ENCODE data around the gene LSAMP. TPM values are rescaled to one million over a fixed set of nuclear protein-coding genes. Genes with fewer than 3 reads are reported as not detected.

The LSAMP gene
- total RNA-seq, 1 experiment from 2014 or later = 5.7 TPM

- H3K36me3 Mint-ChIP-seq = no peaks in the 10 kb centered on the region
- ATAC-seq = no peak
- POLR2A ChIA-PET = no interaction called here
- no peaks in the 10 kb centered on the region for H3K27me3 Mint-ChIP-seq (ENCODE audit: low read depth)
- DNase-seq (ENCODE audit: low spot score) = no peak
- H3K4me1 Mint-ChIP-seq = peaks cover 17% of the 10 kb centered on the region
- no peak overlapping the region for H3K4me3 Mint-ChIP-seq
- no peak overlapping the region for H3K27ac Mint-ChIP-seq
- CTCF ChIA-PET = interaction anchor here (1.3 kb wide), 1 partner anchor 13 kb away, joined by 7 read pairs; no protein-coding TSS in a partner anchor
- peaks cover 5% of the 10 kb centered on the region for H3K9me3 Mint-ChIP-seq
- no peak for TF ChIP-seq OVOL2 (CRISPR knock-in tag; IDR thresholded peaks at IDR 0.05; ENCODE audit: borderline replicate concordance)
- TF ChIP-seq TEAD1 (CRISPR knock-in tag; IDR thresholded peaks at IDR 0.05) = no peak
- no peak for TF ChIP-seq MXD4 (CRISPR knock-in tag; IDR thresholded peaks at IDR 0.05; ENCODE audit: borderline replicate concordance)
- no peak for TF ChIP-seq USF1 (CRISPR knock-in tag; IDR thresholded peaks at IDR 0.05)
- TF ChIP-seq NR3C1 (CRISPR knock-in tag; conservative IDR thresholded peaks at IDR 0.05; ENCODE audit: low read depth) = no peak
- no peak for TF ChIP-seq ZNF671 (CRISPR knock-in tag; IDR thresholded peaks at IDR 0.05)
- TF ChIP-seq IRF2 (CRISPR knock-in tag; IDR thresholded peaks at IDR 0.05; ENCODE audit: borderline replicate concordance, low read depth) = no peak
- no peak for TF ChIP-seq ZBTB21 (CRISPR knock-in tag; IDR thresholded peaks at IDR 0.05; ENCODE audit: borderline replicate concordance)
- no peak for TF ChIP-seq NR1H2 (CRISPR knock-in tag; IDR thresholded peaks at IDR 0.05)
- no peak for TF ChIP-seq MYBL2 (CRISPR knock-in tag; IDR thresholded peaks at IDR 0.05)
- no peak for TF ChIP-seq AR (CRISPR knock-in tag; IDR thresholded peaks at IDR 0.05)
- TF ChIP-seq KAT7 (CRISPR knock-in tag; IDR thresholded peaks at IDR 0.05; ENCODE audit: borderline replicate concordance) = no peak
- no peak for TF ChIP-seq ELF4 (CRISPR knock-in tag; IDR thresholded peaks at IDR 0.05; ENCODE audit: low read depth)
- TF ChIP-seq MLX (CRISPR knock-in tag; IDR thresholded peaks at IDR 0.05) = no peak
- TF ChIP-seq NFE2L1 (CRISPR knock-in tag; IDR thresholded peaks at IDR 0.05) = no peak
- TF ChIP-seq FOXP1 (CRISPR knock-in tag; IDR thresholded peaks at IDR 0.05; ENCODE audit: borderline replicate concordance) = no peak
- TF ChIP-seq FOXJ3 (CRISPR knock-in tag; IDR thresholded peaks at IDR 0.05; ENCODE audit: borderline replicate concordance) = no peak
- TF ChIP-seq E2F4 (CRISPR knock-in tag; IDR thresholded peaks at IDR 0.05; ENCODE audit: borderline replicate concordance, low read depth) = no peak
These were observed 445.0 kb downstream of the LSAMP start for GRCh38 chr3:116000311-116000710.

GRCh38 chr3:115999613-116000012, 445.7 kb downstream of the LSAMP start:
- no peak overlapping the region for H3K27ac Mint-ChIP-seq
- no peak overlapping the region for H3K4me3 Mint-ChIP-seq
- H3K27me3 Mint-ChIP-seq (ENCODE audit: low read depth) = no peaks in the 10 kb centered on the region
- DNase-seq (ENCODE audit: low spot score) (no peak), ATAC-seq (peak; percentile 60)
- ChIA-PET CTCF (interaction anchor here (1.7 kb wide), 1 partner anchor 13 kb away, joined by 11 read pairs; no protein-coding TSS in a partner anchor), POLR2A (no interaction called here)
- H3K9me3 Mint-ChIP-seq = peaks cover 5% of the 10 kb centered on the region
- H3K4me1 Mint-ChIP-seq = peaks cover 17% of the 10 kb centered on the region
- no peaks in the 10 kb centered on the region for H3K36me3 Mint-ChIP-seq
- TF ChIP-seq PREB (CRISPR knock-in tag; IDR thresholded peaks at IDR 0.05; ENCODE audit: borderline replicate concordance) (no peak), HMGA2 (CRISPR knock-in tag; IDR thresholded peaks at IDR 0.05) (no peak), PRRX2 (CRISPR knock-in tag; IDR thresholded peaks at IDR 0.05) (no peak), TEAD4 (CRISPR knock-in tag; IDR thresholded peaks at IDR 0.05) (no peak), RORB (CRISPR knock-in tag; IDR thresholded peaks at IDR 0.05) (no peak), ZBTB43 (CRISPR knock-in tag; IDR thresholded peaks at IDR 0.05) (no peak), CBFB (CRISPR knock-in tag; IDR thresholded peaks at IDR 0.05; ENCODE audit: low read depth) (no peak), PRDM15 (CRISPR knock-in tag; IDR thresholded peaks at IDR 0.05) (no peak)
